Fibroblast of pulmonary artery (primary cell): ENCODE results near the gene DPP6.

Source experiments
- DNase-seq: peaks from one replicate; pipeline ENCODE4 v3.0.0-alpha.2; 2010; ENCODE audit warnings: low read depth
- H3K4me3 ChIP-seq: replicated peaks from 2 replicates; pipeline ENCODE4 v1.5.1; 2011; ENCODE audit warnings: low read depth, mild to moderate bottlenecking, control low read depth, low read length, moderate library complexity
- CTCF ChIP-seq: IDR thresholded peaks from 2 replicates; pipeline ENCODE4 v1.5.1; 2011; ENCODE audit warnings: mild to moderate bottlenecking, control low read depth, low read length, inconsistent platforms; ENCODE audit errors: missing control alignments

Gene DPP6

DNA sequence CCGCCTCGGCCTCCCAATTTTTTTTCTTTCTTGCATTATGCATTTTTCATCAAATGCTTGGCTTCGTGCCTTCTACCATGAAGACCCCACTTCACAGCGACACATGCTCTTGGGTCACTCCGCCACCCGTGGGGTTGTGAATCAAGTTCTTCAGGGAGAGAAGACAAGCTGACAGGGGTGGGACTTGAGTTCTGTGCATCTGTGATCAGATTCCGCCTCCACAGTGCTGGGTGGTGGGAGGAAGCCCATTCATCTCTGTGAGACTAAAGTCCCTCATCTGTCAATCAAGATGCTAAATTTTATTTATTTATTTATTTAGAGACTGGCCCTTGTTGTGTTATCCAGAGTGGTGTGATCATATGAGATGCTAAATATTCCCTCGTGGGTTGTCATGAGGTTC is 333.0 kb downstream of the DPP6 start:
- no peak for DNase-seq
- TF ChIP-seq CTCF: no peak
- H3K4me3 ChIP-seq: no peak overlapping the region

DNA sequence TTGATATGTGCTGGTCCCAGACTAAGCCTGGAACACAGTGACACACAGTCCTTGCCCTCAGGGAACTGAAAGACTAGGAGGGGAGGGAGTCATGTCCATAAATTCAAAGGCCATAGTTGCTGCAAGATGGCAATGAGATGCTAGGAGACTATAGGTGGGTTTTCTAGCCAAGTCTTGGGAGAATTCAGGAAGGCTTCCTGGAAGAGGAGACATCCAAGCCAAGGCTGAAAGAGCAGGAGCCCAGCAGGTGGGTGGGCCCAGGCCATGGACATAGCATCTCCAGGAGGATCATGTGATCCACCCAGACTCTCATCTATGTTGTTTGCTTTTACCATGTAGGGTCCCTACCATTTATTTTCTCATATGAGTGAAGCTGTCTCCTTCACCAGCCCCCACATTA is 335.1 kb downstream of the DPP6 start:
- no peak overlapping the region for H3K4me3 ChIP-seq
- DNase-seq: no peak
- TF ChIP-seq CTCF: no peak

- TF ChIP-seq CTCF: no peak
- H3K4me3 ChIP-seq: no peak overlapping the region
- no peak for DNase-seq
Measured at GRCh38 chr7:154388412-154388811, 336.2 kb downstream of the DPP6 start.

DNA sequence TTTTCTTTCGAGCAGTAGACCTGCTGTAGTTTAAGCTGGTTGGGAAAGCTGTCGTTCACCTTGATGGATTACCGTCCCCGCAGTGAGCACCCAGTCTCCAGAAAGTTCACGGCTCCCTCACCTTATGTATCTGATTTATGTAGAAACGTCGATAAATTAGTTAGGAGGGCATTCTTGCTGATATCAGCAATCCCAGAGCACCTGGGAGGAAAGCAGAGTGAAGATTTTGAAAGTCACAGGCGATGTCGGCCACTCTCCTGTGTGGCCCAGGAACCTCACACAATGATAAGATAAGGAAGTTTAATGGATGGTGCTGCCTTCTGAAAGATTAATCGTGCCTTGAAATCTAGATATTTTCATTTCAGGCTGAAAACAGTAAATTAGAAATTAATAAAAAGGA is 336.8 kb downstream of the DPP6 start:
- no peak for DNase-seq
- TF ChIP-seq CTCF: no peak
- H3K4me3 ChIP-seq: no peak overlapping the region

DNA sequence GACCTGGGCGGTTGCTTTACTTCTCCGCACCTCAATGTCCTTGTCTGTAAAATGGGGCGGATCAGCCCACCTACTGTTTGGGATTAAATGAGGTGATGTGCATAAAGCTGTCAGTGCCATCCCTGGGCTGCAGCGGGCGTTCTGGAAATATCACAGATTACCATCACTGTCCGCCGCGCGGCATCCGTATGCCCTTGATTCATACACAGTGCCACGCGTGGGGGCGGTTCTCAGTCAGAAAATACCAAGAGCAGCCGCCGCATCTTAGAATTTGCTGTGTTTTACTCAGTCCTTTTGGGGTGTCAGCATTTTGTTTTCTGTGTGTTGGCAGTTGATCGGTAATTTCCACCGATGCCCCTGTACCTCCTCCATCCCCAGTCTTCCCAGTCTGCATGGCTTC is 338.8 kb downstream of the DPP6 start:
- TF ChIP-seq CTCF: no peak
- H3K4me3 ChIP-seq: no peak overlapping the region
- DNase-seq: no peak

DNA sequence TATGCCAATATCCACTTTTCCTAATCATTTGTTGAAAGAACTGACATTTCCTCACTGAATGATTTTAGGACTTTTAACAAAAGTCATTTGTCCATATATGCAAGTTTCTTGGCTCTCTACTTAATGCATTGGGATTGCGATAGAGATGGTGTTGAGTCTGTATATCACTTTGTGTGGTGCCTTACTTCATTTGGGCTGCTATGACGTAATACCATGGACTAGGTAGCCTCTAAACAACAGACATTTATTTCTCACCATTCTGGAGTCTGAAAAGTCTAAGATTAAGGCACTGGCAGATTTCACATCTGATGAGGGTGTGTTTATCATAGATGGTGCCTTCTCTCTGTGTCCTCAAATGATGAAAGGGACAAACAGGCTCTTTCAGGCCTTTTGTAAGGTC is 342.6 kb downstream of the DPP6 start:
- no peak for DNase-seq
- TF ChIP-seq CTCF: no peak
- H3K4me3 ChIP-seq: no peak overlapping the region

- no peak overlapping the region for H3K4me3 ChIP-seq
- DNase-seq: no peak
- no peak for TF ChIP-seq CTCF
Measured at GRCh38 chr7:154406312-154406711, 354.1 kb downstream of the DPP6 start.
